ENCODE measurements around the gene DHRS3. TPM values are rescaled to one million over a fixed set of nuclear protein-coding genes. Genes with fewer than 3 reads are reported as not detected.
"Not testable (repeated sequence)": the region's sequence is repeated elsewhere in the genome, so short reads cannot be mapped to it uniquely, and the experiment has no call there.

DHRS3 gene
- total RNA-seq, 2 donors from 2014 or later, result 81.7 to 104 TPM

DNA sequence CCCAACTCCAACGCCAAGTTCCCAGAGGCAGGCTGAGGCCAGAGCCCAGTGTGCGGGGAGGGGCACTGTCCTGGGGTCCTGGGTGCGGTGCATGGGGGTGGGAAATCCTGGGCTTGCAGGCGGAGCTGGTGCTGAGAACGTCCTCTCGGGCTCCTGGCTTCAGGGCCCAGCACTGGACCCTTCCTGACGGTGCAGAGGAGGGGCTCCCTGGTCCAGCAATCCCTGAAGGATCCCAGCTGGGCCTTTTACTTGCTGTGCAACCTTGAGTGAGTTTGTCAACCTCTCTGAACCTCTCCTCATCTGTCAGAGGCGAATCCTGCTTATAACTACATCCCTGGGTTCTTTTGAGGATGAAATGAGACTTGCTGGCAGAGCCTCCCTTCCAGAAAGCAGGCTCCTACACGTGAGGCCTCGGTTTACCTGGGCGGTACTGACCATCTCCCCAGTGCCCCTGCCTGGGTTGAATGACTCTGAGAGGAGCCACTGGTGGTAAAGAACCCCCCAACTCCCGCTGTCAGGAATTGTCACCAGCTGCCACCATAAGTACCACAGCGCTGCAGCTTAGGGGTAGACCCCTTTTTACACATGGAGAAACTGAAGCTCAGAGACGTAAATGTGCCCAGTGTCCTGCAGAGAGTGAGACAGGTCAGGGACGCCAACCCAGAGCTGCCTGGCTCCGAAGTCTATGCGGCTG, 77.3 kb downstream of the DHRS3 start:
- TF ChIP-seq, protein P1, sequence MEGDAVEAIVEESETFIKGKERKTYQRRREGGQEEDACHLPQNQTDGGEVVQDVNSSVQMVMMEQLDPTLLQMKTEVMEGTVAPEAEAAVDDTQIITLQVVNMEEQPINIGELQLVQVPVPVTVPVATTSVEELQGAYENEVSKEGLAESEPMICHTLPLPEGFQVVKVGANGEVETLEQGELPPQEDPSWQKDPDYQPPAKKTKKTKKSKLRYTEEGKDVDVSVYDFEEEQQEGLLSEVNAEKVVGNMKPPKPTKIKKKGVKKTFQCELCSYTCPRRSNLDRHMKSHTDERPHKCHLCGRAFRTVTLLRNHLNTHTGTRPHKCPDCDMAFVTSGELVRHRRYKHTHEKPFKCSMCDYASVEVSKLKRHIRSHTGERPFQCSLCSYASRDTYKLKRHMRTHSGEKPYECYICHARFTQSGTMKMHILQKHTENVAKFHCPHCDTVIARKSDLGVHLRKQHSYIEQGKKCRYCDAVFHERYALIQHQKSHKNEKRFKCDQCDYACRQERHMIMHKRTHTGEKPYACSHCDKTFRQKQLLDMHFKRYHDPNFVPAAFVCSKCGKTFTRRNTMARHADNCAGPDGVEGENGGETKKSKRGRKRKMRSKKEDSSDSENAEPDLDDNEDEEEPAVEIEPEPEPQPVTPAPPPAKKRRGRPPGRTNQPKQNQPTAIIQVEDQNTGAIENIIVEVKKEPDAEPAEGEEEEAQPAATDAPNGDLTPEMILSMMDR (IDR thresholded peaks at IDR 0.05), result no peak
- TF ChIP-seq POLR2A (IDR thresholded peaks at IDR 0.05), result no peak
- Histone ChIP-seq H3K27ac (peak overlapping the region in 1 of 4 donors; percentile 46), H3K36me3 (replicated peaks in 1 of 2; ENCODE audit: insufficient read depth in 1 of 2, low read depth in 2 of 2) (no peaks in the 10 kb centered on the region), H3K9me3 (no peaks in the 10 kb centered on the region), H3K4me1 (peaks cover 25% of the 10 kb centered on the region), H3K27me3 (no peaks in the 10 kb centered on the region), H3K4me3 (no peak overlapping the region)
- intact Hi-C loops (cut with DNase I), result no loop called here
- no peak for DNase-seq
- WGBS, 2 donors, result 74 to 94% methylated on average over 3 to 17 of the region's 17 CpGs
- no peak for ATAC-seq

DNA sequence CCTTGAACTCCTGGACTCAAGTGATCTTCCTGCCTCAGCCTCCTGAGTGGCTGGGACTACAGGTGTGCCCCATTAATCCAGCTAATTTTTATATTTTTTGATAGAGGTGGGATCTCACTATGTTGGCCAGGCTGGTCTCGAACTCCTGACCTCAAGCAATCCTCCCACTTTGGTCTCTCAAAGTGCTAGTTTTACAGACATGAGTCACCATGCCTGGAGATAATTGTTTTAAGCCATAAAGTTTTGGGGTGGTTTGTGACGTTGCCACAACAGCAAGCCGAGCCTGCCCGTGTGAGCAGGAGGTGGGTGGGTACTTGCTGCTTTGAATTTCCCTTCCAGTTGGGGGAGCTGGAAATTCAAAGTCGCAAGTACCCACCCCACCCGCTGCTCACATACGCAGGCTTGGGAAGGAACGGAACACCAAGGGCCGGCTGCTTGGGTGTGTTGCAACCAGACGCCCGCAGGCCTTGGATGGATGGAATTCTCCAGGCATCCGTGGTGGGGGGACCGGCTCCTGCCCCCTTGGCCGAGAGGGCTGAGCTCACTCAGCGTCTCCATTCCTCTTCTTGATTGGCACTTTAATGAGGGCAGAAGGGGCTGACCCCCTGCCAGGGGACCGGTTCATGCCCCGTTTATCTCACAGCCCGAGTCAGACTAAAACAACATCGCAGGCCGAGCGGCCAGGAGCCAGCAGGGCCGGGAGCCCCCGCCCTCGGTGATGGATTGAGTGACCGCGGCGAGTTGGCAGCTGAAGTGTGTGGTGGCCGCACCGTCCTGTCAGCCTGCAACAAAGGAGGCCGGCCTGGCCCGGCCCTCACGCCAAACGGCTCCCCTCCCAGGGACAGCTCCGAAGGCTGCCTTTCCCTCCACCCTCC, 78.1 kb downstream of the DHRS3 start:
- H3K4me3 ChIP-seq, result no peak overlapping the region
- H3K27me3 ChIP-seq, result no peaks in the 10 kb centered on the region
- 48 to 83% methylated on average over 10 to 34 of the region's 34 CpGs for WGBS, 2 donors
- no peaks in the 10 kb centered on the region for H3K9me3 ChIP-seq
- peak overlapping the region in 1 of 4 donors; percentile 46 for H3K27ac ChIP-seq
- no peaks in the 10 kb centered on the region for H3K36me3 ChIP-seq (replicated peaks in 1 of 2; ENCODE audit: insufficient read depth in 1 of 2, low read depth in 2 of 2)
- TF ChIP-seq, protein P1 (IDR thresholded peaks at IDR 0.05), result no peak
- TF ChIP-seq POLR2A (IDR thresholded peaks at IDR 0.05), result no peak
- H3K4me1 ChIP-seq, result peaks cover 24% of the 10 kb centered on the region
- DNase-seq (peak; percentile 31 to 59 (median 52)), ATAC-seq (peak; percentile 62)
- intact Hi-C loops (cut with DNase I), result no loop called here

DNA sequence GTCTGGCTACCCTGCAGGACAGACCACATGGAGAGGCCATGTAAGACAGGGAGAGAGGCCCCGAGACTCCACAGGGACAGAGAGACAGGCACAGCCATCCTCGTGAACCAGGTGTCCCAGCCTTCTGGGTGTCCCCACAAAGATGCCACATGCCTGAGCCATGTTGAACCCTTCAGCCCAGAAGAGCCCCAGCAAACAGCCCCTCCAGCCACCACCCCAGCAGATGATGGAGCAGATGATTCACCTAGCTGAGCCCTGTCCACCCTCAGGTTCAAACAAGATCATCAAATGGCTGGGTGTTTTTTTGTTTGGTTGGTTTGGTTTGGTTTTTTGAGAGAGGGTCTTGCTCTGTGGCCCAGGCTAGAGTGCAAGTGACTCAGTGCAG, 78.7 kb downstream of the DHRS3 start:
- TF ChIP-seq, protein P1 (IDR thresholded peaks at IDR 0.05), result no peak
- TF ChIP-seq POLR2A (IDR thresholded peaks at IDR 0.05), result no peak
- no peak for DNase-seq
- intact Hi-C loops (cut with DNase I), result no loop called here
- H3K4me1 ChIP-seq, result peaks cover 17% of the 10 kb centered on the region
- H3K27ac ChIP-seq, result no peak overlapping the region
- no peaks in the 10 kb centered on the region for H3K36me3 ChIP-seq (replicated peaks in 1 of 2; ENCODE audit: insufficient read depth in 1 of 2, low read depth in 2 of 2)
- WGBS, 2 donors, result 77% methylated on average over 2 of the region's 2 CpGs; no CpG with 5 or more reads in 1 of the 2 donors
- H3K9me3 ChIP-seq, result no peaks in the 10 kb centered on the region
- no peak overlapping the region for H3K4me3 ChIP-seq
- no peak for ATAC-seq
- H3K27me3 ChIP-seq, result no peaks in the 10 kb centered on the region

- H3K4me3 ChIP-seq; H3K4me1 ChIP-seq; DNase-seq; H3K36me3 ChIP-seq (replicated peaks in 1 of 2; ENCODE audit: insufficient read depth in 1 of 2, low read depth in 2 of 2); H3K27me3 ChIP-seq; intact Hi-C loops (cut with DNase I); H3K9me3 ChIP-seq; H3K27ac ChIP-seq; ATAC-seq: not testable (repeated sequence)
- WGBS, 2 donors, result 88 to 97% methylated on average over 3 of the region's 3 CpGs
Measured at GRCh38 chr1:12538536-12538935, 79.5 kb downstream of the DHRS3 start.

GRCh38 chr1:12537906-12538461, 80.0 kb downstream of the DHRS3 start:
- WGBS, 2 donors, result 85 to 100% methylated on average over 3 of the region's 3 CpGs

More at GRCh38 chr1:12537906-12538461, 80.0 kb downstream of the DHRS3 start:
- H3K27me3 ChIP-seq, result no peaks in the 10 kb centered on the region
- no peak overlapping the region for H3K4me3 ChIP-seq
- H3K9me3 ChIP-seq, result no peaks in the 10 kb centered on the region
- no peak for TF ChIP-seq POLR2A (IDR thresholded peaks at IDR 0.05)
- TF ChIP-seq, protein P1 (IDR thresholded peaks at IDR 0.05), result no peak
- H3K4me1 ChIP-seq, result peaks cover 9% of the 10 kb centered on the region
- ATAC-seq, result no peak
- intact Hi-C loops (cut with DNase I), result no loop called here
- H3K27ac ChIP-seq, result no peak overlapping the region
- no peak for DNase-seq
- no peaks in the 10 kb centered on the region for H3K36me3 ChIP-seq (replicated peaks in 1 of 2; ENCODE audit: insufficient read depth in 1 of 2, low read depth in 2 of 2)

Data from body of pancreas (tissue), 4 donors.